CD4-positive, alpha-beta T cell treated with Interleukin-4 for 4 hours (primary cell): ENCODE results near the gene PCSK6.

ENCODE experiments used
- DNase-seq: peaks from one replicate; pipeline ENCODE4 v3.0.0-alpha.2; 2020

Gene PCSK6

DNA sequence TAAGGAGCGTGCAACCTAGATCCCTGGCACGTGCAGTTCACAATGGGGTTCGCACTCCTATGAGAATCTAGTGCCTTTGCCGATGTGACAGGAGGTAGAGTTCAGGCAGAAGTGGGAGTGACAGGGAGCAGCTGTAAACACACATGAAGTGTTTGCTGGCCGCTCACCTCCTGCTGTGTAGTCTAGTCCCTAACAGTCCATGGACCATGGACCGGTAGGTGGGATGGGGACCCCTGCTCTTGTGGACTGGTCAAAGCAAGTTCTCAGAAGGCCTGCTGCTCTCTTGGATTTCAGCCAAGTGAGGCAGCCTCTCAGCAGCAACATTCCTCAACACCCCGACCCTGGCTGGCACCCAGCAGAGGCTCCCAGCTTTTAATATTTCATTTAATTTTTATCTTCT, 136.3 kb downstream of the PCSK6 start:
- DNase-seq: no peak

DNA sequence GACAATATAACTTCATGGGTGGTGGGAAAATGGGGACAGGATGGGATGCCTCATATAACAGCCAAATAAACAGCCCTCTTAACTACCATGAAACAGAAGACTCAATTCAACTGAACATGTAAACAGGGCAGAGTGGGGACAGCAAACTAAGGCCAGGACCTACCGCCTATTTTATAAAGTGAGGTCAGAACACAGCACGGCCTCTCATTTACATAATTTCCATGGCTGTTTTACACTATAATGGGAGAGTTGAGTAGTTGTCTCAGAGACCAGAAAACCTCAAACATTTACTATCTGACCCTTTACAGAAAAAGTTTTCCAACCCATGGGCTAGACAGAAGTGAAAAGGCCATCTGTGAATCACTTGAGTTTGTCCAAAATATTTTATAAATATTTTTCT, 137.8 kb downstream of the PCSK6 start:
- DNase-seq: no peak

DNA sequence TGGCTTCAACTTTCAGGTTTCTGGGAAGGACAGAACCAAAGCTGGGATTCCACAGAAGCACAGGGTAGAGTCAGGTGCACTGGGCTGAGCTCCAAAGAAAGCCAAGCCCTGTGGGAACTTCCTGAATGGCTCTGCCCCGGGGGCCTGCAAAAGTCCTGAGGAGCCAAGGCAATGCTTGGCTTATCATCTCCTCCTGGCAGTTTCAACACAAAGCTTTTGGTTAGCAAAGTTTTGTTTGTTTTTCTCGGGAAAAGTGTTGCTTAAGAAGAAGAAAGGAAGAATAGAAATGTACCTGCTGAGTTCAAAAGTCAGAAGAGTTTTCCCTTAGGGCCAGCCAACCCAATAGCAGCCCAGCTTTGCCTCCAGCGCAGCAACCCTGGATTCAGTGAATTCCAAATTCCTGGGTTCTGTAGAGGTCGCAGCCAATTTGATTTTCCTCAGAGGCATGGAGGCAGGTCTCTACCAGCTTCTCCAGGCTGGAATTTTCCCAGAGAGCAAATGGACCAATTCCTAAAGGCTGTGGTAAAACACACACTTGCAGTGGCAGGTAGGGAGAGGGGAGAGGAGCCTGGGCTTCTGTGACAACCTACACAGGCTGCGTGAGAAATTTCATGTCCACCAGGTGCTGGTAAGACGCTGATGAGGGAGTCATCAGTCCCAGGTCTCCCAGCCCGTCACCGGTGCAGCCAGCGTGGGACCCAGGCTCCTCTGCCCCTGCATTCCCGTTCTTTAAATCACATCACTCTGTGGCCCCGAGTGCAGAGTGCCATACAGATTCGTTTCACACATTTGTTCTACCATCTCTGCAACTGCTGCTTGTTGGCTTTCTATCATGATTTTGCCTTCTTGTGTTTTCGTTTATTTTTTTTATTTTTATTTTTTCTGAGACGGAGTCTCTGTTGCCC, 140.2 kb downstream of the PCSK6 start:
- DNase-seq: no peak

DNA sequence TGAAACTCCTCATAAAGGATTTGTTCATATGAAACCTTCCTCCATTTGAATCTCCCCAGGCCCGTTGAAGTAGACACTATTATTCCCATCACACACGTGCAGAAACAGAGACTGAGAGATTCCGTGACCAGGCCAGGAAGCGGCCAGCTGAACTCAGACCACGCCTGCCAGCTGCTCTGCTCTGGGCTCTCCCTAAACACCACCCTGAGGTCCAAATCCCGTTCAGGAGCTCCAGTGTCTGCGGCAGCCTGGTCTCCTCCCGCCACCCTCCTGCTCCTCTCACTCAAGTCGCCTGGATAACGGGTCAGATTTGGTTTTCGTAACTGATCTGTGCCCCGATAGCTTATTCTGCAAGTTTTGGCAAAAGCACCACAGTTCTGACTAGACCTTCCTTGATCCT, 140.9 kb downstream of the PCSK6 start:
- no peak for DNase-seq

DNA sequence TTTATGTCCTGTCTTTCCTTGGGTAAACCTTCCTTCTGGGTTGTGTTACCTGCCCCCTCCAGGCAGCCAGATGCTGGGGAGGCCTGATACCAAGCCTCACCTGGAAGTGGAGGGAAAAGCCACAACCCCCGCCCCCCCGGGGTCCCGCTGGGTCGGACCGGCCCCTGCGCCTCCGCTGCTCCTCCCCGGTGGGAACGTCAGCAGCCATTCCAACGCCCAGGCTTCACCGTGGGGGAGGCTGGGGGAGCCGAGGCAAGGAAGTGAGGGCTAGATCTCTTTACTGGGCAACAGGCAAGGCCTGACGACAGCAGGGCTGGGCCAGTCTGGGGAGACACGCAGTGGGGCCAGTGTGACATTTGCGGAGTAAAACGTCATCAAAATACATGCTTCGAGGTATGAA, 141.5 kb downstream of the PCSK6 start:
- DNase-seq: no peak

DNA sequence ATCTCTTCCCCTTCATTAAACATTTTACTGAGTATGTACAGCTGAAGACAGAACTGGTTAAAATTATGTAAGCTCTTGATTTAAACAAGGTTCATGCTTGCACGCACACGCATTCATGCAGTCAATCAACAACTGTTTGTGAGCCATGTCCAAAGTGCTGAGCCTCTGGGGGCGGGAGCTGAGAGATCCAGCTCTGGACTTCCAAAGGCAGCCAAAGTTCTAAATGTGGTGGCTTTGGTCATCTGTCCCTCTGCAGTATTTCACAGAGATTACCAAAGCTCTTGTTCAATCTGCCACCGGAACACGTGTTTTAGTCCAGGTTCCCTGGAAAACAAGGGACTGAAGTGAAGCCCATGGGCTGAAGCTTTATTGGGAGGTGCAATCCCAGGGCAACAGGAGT, 142.1 kb downstream of the PCSK6 start:
- DNase-seq: no peak

DNA sequence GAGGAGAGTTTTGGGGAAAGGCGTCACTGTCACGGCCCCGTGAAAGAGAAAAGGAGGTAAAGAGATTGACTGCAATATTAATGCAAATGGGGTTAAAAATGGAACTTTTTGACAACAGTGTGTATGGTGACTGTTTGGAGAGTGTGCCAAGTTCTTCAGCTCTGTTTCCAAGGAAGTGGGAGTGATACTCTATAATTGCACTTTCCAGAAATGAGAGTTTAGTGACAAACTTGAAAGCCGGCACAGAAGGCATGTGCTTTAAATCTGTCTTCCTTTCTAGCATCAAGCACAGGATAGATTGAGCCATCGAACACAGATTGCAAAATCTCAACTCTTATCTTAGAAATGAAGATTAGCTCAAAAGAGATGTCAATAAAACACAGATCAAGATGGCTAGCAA, 142.6 kb downstream of the PCSK6 start:
- no peak for DNase-seq

DNA sequence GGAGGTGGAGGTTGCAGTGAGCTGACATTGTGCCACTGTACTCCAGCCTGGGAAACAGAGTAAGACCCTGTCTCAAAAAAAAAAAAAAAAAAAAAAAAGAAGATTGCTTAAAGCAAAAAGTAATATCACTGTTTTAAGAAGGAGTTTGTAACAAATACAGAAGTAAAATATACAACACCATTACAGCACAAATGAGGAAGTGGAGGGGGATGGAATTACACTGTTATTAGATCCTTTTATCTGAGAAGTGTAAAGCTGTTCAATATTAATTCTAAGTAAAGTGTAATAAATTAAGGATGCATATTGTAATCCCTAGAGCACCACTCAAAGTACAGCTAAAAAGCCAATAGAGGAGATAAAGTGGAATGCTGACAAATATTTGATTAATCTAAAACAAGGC, 147.5 kb downstream of the PCSK6 start:
- no peak for DNase-seq

DNA sequence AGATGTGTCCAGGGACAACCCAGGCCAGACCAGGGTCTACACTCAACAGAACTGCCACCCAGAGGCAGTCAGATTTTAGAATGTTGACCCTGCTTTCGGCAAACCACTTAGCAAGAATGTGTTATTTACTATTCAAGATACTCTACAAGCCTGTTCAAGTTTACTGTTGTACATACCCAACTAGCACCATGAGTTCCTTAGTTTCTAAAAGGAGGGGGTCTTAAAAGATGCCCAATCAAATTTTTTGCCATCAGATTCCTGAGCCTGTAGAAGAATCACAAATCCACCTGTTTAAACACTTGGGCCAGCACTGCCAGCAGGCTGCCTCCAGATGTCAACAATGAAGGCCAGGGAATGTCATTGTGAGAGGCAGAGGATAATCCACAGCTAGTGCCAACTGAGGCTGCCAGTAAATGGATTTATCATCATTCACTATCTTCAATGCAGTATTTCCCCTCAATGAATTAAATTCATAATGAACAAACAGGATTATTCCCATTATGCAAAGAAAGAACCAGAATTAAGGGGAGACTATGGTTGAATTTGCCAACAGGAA, 150.9 kb downstream of the PCSK6 start:
- DNase-seq: no peak

DNA sequence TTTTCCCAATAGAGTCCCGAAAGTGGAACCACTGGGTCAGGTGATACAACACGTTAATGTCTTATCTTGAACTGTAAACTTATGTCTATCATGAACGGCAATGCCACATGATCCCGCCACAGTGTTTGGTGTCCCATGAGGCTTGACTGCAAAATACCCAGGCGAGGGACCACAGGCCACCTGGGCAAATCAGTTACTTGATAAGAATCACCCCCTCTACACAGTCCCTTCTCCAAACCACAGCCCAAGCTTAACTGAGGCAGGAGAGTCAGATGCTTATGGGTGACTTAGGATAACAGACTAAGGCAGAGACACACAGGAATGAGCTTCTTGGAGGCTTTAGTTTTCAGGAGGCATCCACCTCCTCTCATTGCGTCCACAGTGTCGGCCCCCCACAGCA, 151.5 kb downstream of the PCSK6 start:
- DNase-seq: no peak

DNA sequence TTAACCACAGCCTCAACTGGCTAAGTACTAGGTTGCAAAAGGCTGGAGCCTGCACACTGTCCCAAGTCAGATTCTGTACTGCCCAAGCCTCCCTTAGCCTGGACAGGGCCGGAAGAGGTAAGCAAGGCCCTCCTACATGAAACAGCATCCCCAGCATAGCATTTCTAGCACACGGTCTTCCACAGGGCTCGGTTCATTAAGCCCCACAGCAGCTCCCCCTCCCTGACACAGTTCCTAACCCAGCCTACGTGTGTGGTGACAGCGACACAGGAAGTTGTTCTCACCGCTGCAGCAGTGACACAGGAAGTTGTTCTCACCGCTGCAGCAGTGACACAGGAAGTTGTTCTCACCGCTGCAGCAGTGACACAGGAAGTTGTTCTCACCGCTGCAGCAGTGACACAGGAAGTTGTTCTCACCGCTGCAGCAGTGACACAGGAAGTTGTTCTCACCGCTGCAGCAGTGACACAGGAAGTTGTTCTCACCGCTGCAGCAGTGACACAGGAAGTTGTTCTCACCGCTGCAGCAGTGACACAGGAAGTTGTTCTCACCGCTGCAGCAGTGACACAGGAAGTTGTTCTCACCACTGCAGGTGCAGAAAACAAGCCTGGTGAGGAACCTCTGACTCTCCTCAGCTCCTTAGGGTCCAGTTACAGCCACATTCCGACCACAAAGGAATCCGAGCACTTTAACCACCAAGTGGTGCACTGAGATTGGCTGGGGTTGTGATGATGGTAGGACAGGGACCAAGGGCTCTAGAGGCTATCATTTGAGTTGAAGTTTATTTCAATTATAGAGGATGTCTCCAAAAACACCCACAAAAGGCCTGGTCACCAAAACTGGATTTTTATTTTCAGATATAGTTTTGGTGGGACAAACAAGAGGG, 155.4 kb downstream of the PCSK6 start:
- peak; percentile 51 for DNase-seq

DNA sequence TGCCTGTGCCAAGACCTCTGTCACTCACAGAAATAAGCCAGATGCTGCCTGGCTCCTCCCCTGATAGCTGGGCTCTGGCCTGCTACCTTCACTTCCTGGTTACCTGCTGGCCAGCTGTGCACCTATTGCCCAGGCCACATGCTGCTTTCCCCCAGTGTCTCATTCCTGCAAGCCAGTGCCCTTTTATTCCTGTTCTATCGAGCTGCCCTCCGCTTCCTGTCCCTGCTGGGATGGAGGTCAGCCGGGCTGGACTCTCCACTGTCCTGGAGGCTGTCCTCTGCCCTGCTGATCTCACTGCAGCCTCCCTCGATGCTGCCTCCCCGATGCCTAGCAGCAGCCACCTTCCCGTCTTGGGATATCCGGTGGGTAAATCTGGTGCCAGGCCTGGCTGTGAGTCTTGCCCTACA, 157.4 kb downstream of the PCSK6 start:
- DNase-seq: no peak

DNA sequence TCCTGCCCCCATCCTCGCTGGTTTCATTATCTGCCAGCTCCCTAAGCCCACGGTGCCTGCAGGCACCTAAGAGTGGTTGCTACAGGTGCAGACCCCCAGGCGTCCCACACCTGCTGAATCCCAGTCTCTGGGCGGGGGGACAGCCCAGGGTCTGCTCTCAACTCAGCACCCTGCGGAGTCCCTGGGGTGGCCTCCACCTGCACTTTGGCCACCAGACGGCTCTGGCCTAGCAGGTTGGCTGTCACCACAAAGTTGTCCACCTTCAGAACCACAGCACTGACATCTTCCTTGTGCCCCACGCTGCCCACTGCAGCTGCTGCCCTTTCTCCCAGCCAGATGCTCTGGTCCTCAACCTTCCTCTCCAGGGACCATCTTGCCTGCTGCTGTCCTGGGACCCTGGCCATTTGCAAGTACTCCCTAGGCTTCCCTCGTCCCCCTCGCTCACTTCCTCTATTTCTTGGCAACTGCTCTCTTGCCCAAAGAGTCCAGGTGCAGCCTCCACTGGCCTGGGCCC, 159.6 kb downstream of the PCSK6 start:
- no peak for DNase-seq

DNA sequence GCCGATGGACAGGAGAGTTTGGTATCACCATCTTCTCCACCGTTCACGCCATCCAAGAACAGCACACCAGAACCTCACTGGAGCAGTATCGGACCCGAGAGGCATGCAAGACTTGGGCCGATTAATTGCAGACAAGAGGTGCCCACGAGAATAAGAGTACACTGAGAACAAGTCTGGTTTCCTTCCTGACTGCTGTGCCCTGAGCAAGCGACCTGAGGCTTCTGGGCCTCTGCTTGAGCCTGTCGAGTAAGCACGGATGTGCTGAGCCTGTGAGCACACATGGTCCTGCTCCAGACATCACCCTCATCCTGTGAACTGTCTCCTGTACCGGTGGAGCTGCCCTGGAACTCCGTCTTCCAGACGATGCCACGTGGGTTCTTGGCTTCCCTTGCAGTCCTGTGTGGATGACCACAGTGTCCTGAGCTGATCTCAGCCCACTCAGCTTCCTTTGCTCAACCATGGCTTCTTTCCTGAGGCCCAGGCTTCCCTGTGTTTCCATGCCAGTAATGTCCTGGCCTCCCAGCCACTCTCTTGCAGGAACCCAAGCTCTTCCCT, 160.1 kb downstream of the PCSK6 start:
- DNase-seq: no peak

DNA sequence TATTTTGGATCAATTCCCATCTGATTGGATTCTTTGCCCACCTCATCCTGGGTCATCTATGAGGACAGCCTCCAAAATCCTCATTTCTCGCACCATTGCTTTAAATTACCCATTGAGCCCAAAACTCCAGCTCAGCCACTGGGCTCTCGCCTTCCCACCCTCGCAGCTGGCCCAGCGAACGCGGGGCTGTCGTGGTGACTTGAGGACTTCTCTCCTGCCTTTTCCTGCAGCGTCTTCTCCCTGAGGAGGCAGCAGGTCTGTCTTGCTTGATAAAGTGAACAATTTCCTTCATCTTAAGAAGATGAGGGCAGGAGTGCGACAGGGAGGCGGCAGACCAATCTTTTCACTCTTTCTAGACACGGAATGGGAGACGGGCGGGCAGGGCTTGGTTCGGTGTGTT, 161.5 kb downstream of the PCSK6 start:
- DNase-seq: no peak

DNA sequence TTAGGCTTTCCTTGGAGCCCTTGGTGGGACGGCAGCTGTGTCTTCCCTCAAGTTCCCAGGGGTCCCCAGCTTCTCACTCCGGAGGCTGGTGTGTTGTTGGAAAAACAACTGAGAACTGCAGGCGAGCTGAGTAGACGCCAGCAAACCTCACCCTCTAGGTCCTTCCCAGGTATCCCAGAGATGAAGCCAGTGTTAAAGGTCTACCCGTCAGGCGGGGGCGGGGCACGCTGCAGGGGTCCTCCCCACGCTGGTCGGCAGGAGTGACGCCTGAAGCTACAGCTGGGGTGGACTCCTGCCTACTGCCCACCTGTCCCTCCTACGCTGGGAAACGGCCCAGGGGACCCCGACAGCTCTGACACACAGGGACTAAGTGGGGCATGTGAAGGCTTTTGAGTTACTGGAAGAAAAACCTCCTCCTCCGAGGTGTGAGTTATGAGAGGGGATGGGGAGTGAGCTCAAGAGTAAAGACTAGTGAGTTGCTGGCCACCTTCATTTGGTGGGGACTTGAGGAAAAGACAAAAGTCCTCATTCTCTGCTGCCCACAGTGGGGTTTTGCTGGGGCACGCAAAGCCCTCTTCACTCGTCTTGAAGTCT, 162.3 kb downstream of the PCSK6 start:
- no peak for DNase-seq

DNA sequence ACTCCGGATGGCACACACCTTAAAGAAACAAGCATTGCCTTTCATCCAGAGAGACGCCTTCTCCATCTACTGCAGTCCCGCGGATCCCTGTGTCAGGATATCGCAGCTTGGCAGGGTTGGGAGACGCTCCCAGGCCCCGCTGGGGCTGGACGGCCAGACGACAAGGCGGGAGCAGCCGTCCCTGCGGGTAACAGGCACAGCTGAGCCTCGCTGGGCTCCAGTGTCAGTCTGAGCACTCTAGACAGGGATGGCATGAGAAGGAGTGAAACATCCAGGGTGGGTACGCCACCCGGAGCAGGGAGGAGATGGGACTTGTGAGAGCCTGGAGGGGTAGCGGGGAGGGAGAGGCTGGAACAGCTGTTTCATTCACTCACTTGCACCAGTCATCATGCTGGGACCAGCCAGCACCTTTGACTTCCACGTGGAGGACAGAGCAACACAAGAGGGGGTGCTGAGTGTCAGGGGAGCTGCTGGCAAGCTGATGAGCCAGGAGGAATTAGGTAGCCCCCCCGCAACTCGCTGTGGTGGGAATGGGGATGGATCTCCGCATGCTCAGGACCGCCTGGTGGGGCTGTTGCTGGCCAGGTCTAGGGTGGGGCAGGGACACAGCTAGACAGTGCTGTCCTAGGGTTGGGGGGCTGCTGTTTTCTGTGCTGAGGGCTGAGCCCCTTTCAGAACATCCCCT, 162.9 kb downstream of the PCSK6 start:
- DNase-seq: no peak

DNA sequence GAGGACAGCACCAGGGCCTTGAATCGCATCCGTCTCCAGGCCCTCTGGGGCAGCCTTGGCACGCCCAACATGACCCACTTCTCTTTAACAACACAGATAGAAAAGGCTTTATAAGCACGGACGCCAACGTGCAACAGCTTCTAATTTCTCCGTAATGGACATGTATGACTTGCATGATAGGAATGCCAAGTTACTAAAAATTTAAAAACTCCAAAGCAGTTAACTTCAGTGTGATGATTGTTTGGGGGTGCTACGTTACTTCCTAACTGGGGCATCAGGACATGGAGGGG, 163.5 kb downstream of the PCSK6 start:
- DNase-seq: no peak

DNA sequence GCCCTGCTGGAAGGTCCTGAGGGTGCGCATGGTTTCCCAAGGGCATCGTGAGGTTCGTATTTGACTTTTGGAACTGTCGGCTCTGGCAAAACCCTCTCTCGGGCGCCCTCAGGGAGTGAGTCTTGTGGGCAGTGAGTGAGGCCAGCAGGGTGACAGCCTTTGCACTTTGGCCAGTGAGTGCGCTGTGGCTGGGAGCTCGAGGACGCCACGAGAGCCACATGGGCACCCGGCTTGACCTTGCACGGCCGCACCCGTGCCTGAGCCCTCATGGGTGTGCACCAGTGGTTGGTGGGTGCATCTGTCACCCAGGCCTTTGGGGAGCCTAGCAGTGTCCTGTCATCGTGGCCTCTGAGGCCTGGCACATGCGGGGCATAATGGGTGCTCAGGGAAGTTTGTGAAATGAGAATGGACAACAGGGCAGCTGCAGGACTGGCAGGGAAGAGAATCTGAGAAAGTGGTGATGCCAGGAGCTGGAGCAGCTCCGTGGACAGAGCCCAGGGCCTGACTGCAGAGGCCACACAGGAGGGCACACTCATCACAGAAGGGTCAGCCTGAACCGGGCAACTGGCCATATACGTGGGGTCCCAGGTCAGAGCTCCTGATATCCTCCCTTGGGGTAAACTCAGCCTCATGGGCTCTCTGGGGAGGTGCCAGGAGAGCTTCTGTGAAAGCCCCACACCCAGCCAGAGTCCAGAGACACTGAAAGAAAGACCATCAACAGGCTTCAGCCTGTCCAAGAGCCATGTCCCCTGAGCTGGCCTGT, 164.1 kb downstream of the PCSK6 start:
- DNase-seq: no peak

DNA sequence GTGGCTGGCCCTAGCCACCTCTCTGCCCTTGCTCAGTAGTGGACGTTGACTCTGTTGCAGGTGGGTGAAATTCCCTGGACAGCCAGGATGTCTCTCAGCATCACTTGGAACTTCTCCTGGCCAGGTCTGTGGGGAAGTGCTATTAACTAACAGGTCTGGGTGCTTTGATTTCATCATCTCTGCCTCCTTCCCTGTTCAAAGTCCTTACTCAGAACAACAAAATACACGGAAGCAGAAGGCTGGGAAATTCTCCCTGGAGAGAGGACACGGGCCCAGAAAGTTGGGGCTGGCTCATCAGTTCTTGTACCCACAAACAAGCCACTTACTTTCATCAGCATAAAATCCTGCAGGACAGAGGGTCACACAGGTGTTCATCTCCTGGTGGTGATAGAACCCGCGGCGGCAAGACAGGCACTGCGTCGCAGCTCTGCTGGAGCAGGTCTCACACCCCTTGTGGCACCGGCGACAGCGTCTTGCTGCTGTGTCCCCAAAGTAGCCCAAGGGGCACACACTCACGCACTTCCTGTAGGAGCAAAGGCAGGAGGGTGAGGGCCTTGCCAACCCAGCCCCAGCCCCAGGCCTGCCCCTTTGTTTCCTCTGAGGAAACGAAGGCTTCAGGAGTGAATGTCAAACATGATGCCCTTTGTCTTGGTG, 164.9 kb downstream of the PCSK6 start:
- no peak for DNase-seq
